Measurements from ENCODE around the gene PXYLP1. TPM values are rescaled to one million over a fixed set of nuclear protein-coding genes. Genes with fewer than 3 reads are reported as not detected.

PXYLP1 gene
- total and polyA plus RNA-seq, 2 donors (not counting 1 experiment from before 2014, with no cell fraction given), result 1.4 to 4.5 TPM

DNA sequence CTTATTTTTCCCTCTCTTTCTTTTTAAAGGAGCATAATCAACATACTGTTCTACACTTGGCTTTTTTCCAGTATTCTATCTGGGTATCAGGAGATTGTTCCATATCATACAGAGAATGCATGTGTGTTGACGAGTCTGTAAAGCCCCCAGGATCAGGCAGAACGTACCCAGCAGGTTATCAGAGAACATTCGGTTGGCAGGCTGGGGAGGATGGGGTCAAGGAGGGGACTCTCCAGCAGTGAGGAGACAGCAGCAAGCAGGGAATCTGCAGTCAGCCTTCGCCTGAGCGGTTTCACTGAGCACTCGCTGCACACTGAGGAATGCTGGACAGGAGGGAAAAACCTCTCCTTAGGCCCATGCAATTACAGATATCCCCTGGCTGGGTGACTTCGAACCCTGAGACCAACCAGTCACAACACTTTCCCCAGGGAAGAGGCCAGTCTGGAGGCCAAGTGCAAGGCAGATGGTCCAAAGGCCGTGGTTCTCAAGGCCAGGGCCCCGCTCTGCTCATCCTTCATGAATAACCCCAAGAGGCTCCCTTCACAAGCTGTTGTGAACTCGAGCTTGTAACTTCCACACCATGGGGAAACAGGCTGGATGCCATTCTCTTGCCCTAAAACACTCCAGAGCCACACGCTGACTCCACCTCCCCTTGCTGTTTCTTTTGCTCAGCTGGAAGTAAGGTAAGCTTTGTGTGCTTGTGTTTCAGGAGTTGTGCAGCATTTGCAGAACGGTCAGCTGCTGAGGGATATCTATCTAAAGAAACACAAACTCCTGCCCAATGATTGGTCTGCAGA lies 60.1 kb downstream of the PXYLP1 start:
- intact Hi-C loops (cut with micrococcal nuclease), result no loop called here
- peaks cover 14% of the 10 kb centered on the region for H3K4me1 Mint-ChIP-seq
- Histone ChIP-seq H3K27me3 (replicated peaks in 1 of 4; ENCODE audit: control extremely low read depth in 1 of 4, control insufficient read depth in 3 of 4, insufficient read depth in 4 of 4, low read length in 3 of 4) (no peaks in the 10 kb centered on the region), H3K9ac (ENCODE audit: low read length) (no peak overlapping the region), H3K4me3 (ENCODE audit: control extremely low read depth in 1 of 5, extremely low read depth in 1 of 5, insufficient read depth in 1 of 5, low read depth in 2 of 5, low read length in 4 of 5) (no peak overlapping the region), H3K79me2 (ENCODE audit: control insufficient read depth, insufficient read depth, low read length) (no peaks in the 10 kb centered on the region), H3K27ac (ENCODE audit: low read length in 2 of 2) (no peak overlapping the region), H4K20me1 (ENCODE audit: control insufficient read depth, insufficient read depth, low read length, poor library complexity, severe bottlenecking) (no peaks in the 10 kb centered on the region), H2AFZ (ENCODE audit: insufficient read depth, low read depth, low read length, poor library complexity, severe bottlenecking) (no peak overlapping the region), H3K9me3 (ENCODE audit: control extremely low read depth in 1 of 3, control insufficient read depth in 2 of 3, insufficient read depth in 1 of 3, low read length in 2 of 3) (no peaks in the 10 kb centered on the region), H3K4me2 (replicated peaks; ENCODE audit: low read depth, low read length, poor library complexity, severe bottlenecking) (no peak overlapping the region), H3K4me1 (ENCODE audit: control insufficient read depth in 2 of 2, insufficient read depth in 2 of 2, low read length in 2 of 2) (peaks cover 0 to 5% of the 10 kb centered on the region in 2 donors), H3K36me3 (replicated peaks in 1 of 2; ENCODE audit: control extremely low read depth in 1 of 2, control insufficient read depth in 1 of 2, extremely low read depth in 1 of 2, insufficient read depth in 2 of 2, low read length in 1 of 2) (no peaks in the 10 kb centered on the region)
- DNase-seq (no peak), ATAC-seq (ENCODE audit: low read depth) (no peak)
- CTCF ChIA-PET, result interaction anchor here (0.7 to 1.5 kb wide), 4 partner anchors 11 to 161 kb away, joined by 3 to 5 read pairs (median 3); partner anchors contain the start of gene PXYLP1
- no peak for TF ChIP-seq EZH2 (IDR thresholded peaks at IDR 0.05; ENCODE audit: borderline replicate concordance, insufficient read depth, low read depth, low read length, poor library complexity, severe bottlenecking)
- TF ChIP-seq, protein P1, sequence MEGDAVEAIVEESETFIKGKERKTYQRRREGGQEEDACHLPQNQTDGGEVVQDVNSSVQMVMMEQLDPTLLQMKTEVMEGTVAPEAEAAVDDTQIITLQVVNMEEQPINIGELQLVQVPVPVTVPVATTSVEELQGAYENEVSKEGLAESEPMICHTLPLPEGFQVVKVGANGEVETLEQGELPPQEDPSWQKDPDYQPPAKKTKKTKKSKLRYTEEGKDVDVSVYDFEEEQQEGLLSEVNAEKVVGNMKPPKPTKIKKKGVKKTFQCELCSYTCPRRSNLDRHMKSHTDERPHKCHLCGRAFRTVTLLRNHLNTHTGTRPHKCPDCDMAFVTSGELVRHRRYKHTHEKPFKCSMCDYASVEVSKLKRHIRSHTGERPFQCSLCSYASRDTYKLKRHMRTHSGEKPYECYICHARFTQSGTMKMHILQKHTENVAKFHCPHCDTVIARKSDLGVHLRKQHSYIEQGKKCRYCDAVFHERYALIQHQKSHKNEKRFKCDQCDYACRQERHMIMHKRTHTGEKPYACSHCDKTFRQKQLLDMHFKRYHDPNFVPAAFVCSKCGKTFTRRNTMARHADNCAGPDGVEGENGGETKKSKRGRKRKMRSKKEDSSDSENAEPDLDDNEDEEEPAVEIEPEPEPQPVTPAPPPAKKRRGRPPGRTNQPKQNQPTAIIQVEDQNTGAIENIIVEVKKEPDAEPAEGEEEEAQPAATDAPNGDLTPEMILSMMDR (IDR thresholded peaks at IDR 0.05), result no peak
- H3K27ac Mint-ChIP-seq, result no peak overlapping the region
- H3K9me3 Mint-ChIP-seq (ENCODE audit: insufficient read depth), result no peaks in the 10 kb centered on the region
- H3K27me3 Mint-ChIP-seq, result no peaks in the 10 kb centered on the region
- H3K4me3 Mint-ChIP-seq, result no peak overlapping the region
- POLR2A ChIA-PET, result interaction anchor here (0.6 kb wide), 1 partner anchor 59 kb away, joined by 4 read pairs; no protein-coding TSS in a partner anchor
- 89% methylated on average over 9 of the region's 12 CpGs for WGBS (ENCODE audit: insufficient coverage)

Measured in B cell (primary cell).